IMR-90 (cell line): ENCODE data around the gene AP2B1. TPM values are rescaled to one million over a fixed set of nuclear protein-coding genes. Genes with fewer than 3 reads are reported as not detected.

ENCODE experiments used
- ATAC-seq: fragments of 200-7000 bp; cut with Tn5 transposase; 2 replicates; pipeline ENCODE4 v1.9.1; 2020; ENCODE audit warnings: low read depth, mild to moderate bottlenecking, moderate library complexity
- BruUV-seq: library from RNA; stranded (reverse); fragments of 400-500 nt; replicated peaks from 2 replicates; lab custom pipeline; 2021; lab: Mats Ljungman, UMichigan
- CTCF ChIA-PET: fragments of 300-600 bp; formaldehyde crosslinking; extraction: SDS; loops from one replicate; lab custom pipeline; 2021; ENCODE audit warnings: antibody characterized with exemption; lab: Yijun Ruan, JAX
- POLR2A ChIA-PET: fragments of 300-600 bp; sonication (Branson Sonifier 250); formaldehyde crosslinking; loops from one replicate; lab custom pipeline; 2022; ENCODE audit warnings: antibody characterized with exemption; ENCODE audit not compliant: unreplicated experiment; lab: Charles Lee
- DNase-seq: peaks from one replicate; pipeline ENCODE4 v3.0.0; 2013
- H2AFZ ChIP-seq: replicated peaks from 2 replicates; pipeline ENCODE3; 2013; ENCODE audit warnings: low read length, mild to moderate bottlenecking; ENCODE audit not compliant: poor library complexity
- H2AK5ac ChIP-seq: 2 replicates; pipeline ENCODE4 v1.6.1; 2013; ENCODE audit warnings: low read depth, low read length, inconsistent platforms
- H2AK9ac ChIP-seq: replicated peaks from 2 replicates; pipeline ENCODE3; 2013; ENCODE audit warnings: mild to moderate bottlenecking, low read depth, low read length, moderate library complexity; ENCODE audit not compliant: poor library complexity
- H2BK120ac ChIP-seq: 2 replicates; pipeline ENCODE4 v1.6.1; 2013; ENCODE audit warnings: low read depth, low read length, inconsistent platforms
- H2BK15ac ChIP-seq: 3 replicates; pipeline ENCODE4 v1.6.1; 2013; ENCODE audit warnings: low read depth, low read length, inconsistent platforms
- H2BK20ac ChIP-seq: 2 replicates; pipeline ENCODE4 v1.6.1; 2013; ENCODE audit warnings: low read depth, mild to moderate bottlenecking, inconsistent platforms, low read length, moderate library complexity
- H2BK5ac ChIP-seq: 2 replicates; pipeline ENCODE4 v1.6.1; 2013; ENCODE audit warnings: mild to moderate bottlenecking, low read depth, low read length, inconsistent platforms; ENCODE audit not compliant: poor library complexity, severe bottlenecking
- H3K14ac ChIP-seq: replicated peaks from 2 replicates; pipeline ENCODE4 v1.6.1; 2013; ENCODE audit warnings: low read depth, low read length, inconsistent platforms
- H3K18ac ChIP-seq: 2 replicates; pipeline ENCODE4 v1.6.1; 2013; ENCODE audit warnings: low read depth, low read length, control low read depth
- H3K23ac ChIP-seq: 2 replicates; pipeline ENCODE4 v1.6.1; 2013; ENCODE audit warnings: low read depth, low read length, inconsistent platforms
- H3K27ac ChIP-seq: 2 replicates; pipeline ENCODE4 v1.5.1; 2013; ENCODE audit warnings: mild to moderate bottlenecking, control low read depth, low read length; ENCODE audit not compliant: insufficient read depth
- H3K27me3 ChIP-seq: 2 replicates; pipeline ENCODE4 v1.6.1; 2013; ENCODE audit warnings: low read length; ENCODE audit not compliant: control insufficient read depth, insufficient read depth
- H3K36me3 ChIP-seq: 2 replicates; pipeline ENCODE4 v1.6.1; 2013; ENCODE audit warnings: low read length, mixed read lengths; ENCODE audit not compliant: control insufficient read depth, insufficient read depth
- H3K4ac ChIP-seq: 2 replicates; pipeline ENCODE4 v1.6.1; 2013; ENCODE audit warnings: low read depth, low read length, inconsistent platforms
- H3K4me1 ChIP-seq: 2 replicates; pipeline ENCODE4 v1.6.1; 2013; ENCODE audit warnings: low read length, mixed read lengths; ENCODE audit not compliant: control insufficient read depth, insufficient read depth
- H3K4me2 ChIP-seq: 2 replicates; pipeline ENCODE4 v1.6.1; 2013; ENCODE audit warnings: low read depth, mild to moderate bottlenecking, control low read depth, low read length, moderate library complexity
- H3K4me3 ChIP-seq: 2 replicates; pipeline ENCODE4 v1.5.1; 2013; ENCODE audit warnings: low read depth, mild to moderate bottlenecking, control low read depth, low read length, moderate library complexity; ENCODE audit not compliant: insufficient read depth
- H3K56ac ChIP-seq: 2 replicates; pipeline ENCODE4 v1.6.1; 2013; ENCODE audit warnings: low read length, inconsistent platforms; ENCODE audit not compliant: insufficient read depth; ENCODE audit errors: extremely low read depth
- H3K79me1 ChIP-seq, 2 experiments: 2 replicates each; pipeline ENCODE4 v1.6.1; 2013; ENCODE audit warnings: low read length in 2 of 2, inconsistent platforms in 1 of 2, low read depth in 1 of 2
- H3K9ac ChIP-seq: 2 replicates; pipeline ENCODE4 v1.6.1; 2013; ENCODE audit warnings: low read depth, low read length, control low read depth
- H3K9me1 ChIP-seq: 2 replicates; pipeline ENCODE4 v1.6.1; 2013; ENCODE audit warnings: low read length, inconsistent platforms; ENCODE audit not compliant: insufficient read depth
- H3K9me3 ChIP-seq: 2 replicates; pipeline ENCODE4 v1.6.1; 2013; ENCODE audit warnings: low read length; ENCODE audit not compliant: control insufficient read depth, insufficient read depth
- H4K20me1 ChIP-seq: 2 replicates; pipeline ENCODE4 v1.6.1; 2013; ENCODE audit warnings: low read length, inconsistent platforms; ENCODE audit not compliant: insufficient read depth
- H4K5ac ChIP-seq: 2 replicates; pipeline ENCODE4 v1.6.1; 2013; ENCODE audit warnings: mild to moderate bottlenecking, low read depth, low read length, control low read depth
- H4K8ac ChIP-seq, 2 experiments: 2 replicates each; pipeline ENCODE4 v1.6.1; 2013; ENCODE audit warnings: low read depth in 2 of 2, low read length in 2 of 2, control low read depth in 1 of 2, inconsistent platforms in 1 of 2
- H4K91ac ChIP-seq: 2 replicates; pipeline ENCODE4 v1.6.1; 2013; ENCODE audit warnings: low read depth, low read length, inconsistent platforms; ENCODE audit not compliant: insufficient read depth
- BHLHE40 ChIP-seq: fragments of 150-350 bp; IDR thresholded peaks from 2 replicates; pipeline ENCODE4 v1.6.1; 2016; ENCODE audit warnings: mild to moderate bottlenecking, low read depth, low read length
- CEBPB ChIP-seq: IDR thresholded peaks from 2 replicates; pipeline ENCODE4 v1.6.1; 2012; ENCODE audit warnings: low read depth, low read length, improper control_type of control experiment
- CHD1 ChIP-seq: IDR thresholded peaks from 2 replicates; pipeline ENCODE4 v1.6.1; 2012; ENCODE audit warnings: low read depth, low read length, improper control_type of control experiment
- CTCF ChIP-seq: conservative IDR thresholded peaks from 2 replicates; pipeline ENCODE4 v1.5.1; 2012; ENCODE audit warnings: mild to moderate bottlenecking, low read depth, low read length, improper control_type of control experiment
- ELK1 ChIP-seq: fragments of 150-350 bp; IDR thresholded peaks from 2 replicates; pipeline ENCODE4 v1.6.1; 2016; ENCODE audit warnings: low read depth, mild to moderate bottlenecking, low read length, moderate library complexity, borderline replicate concordance
- MAFK ChIP-seq: IDR thresholded peaks from 2 replicates; pipeline ENCODE4 v1.6.1; 2012; ENCODE audit warnings: low read depth, low read length, improper control_type of control experiment
- MAZ ChIP-seq: IDR thresholded peaks from 2 replicates; pipeline ENCODE4 v1.6.1; 2012; ENCODE audit warnings: low read depth, mild to moderate bottlenecking, low read length, improper control_type of control experiment, moderate library complexity, borderline replicate concordance
- MXI1 ChIP-seq: IDR thresholded peaks from 2 replicates; pipeline ENCODE4 v1.6.1; 2012; ENCODE audit warnings: low read depth, mild to moderate bottlenecking, low read length, moderate library complexity, borderline replicate concordance
- POLR2A ChIP-seq: IDR thresholded peaks from 2 replicates; pipeline ENCODE4 v1.6.1; 2012; ENCODE audit warnings: mild to moderate bottlenecking, low read depth, low read length
- RAD21 ChIP-seq: IDR thresholded peaks from 2 replicates; pipeline ENCODE4 v1.6.1; 2012; ENCODE audit warnings: low read length, improper control_type of control experiment
- RCOR1 ChIP-seq: IDR thresholded peaks from 2 replicates; pipeline ENCODE4 v1.6.1; 2012; ENCODE audit warnings: mild to moderate bottlenecking, low read length, improper control_type of control experiment; ENCODE audit not compliant: insufficient replicate concordance
- SMC3 ChIP-seq: fragments of 150-350 bp; IDR thresholded peaks from 2 replicates; pipeline ENCODE4 v1.6.1; 2016; ENCODE audit warnings: low read depth, mild to moderate bottlenecking, antibody characterized with exemption, low read length, moderate library complexity
- USF2 ChIP-seq: fragments of 150-350 bp; IDR thresholded peaks from 2 replicates; pipeline ENCODE4 v1.6.1; 2017; ENCODE audit warnings: mild to moderate bottlenecking, antibody characterized with exemption, low read length, low read depth
- WGBS, 2 experiments: methylation state at CpG; one replicate each; pipeline versions ENCODE4 v1.1.5 to v1.1.7; 2013; ENCODE audit warnings: missing lambda C conversion rate in 2 of 2; ENCODE audit not compliant: insufficient read length in 1 of 2; ENCODE audit errors: extremely low coverage in 2 of 2; 5-methylcytosine and 5-hydroxymethylcytosine counted together
- dilution Hi-C: fragments of 300-500 bp; cut with HindIII; formaldehyde crosslinking; loops from one replicate; pipeline ENCODE4 v1.14.3; 2018; ENCODE audit warnings: low sequenced_read_pairs; ENCODE audit not compliant: unreplicated experiment
- in situ Hi-C: fragments of 300-500 bp; cut with MboI; formaldehyde crosslinking; loops from 3 replicates; pipeline ENCODE4 v1.14.3; 2019; ENCODE audit warnings: low sequenced_read_pairs, inconsistent platforms, mixed read lengths
- intact Hi-C: fragments of 100-400 bp; cut with micrococcal nuclease; formaldehyde crosslinking; loops from 2 replicates; pipeline ENCODE4 v1.10.0; 2022
- polyA plus RNA-seq, 3 experiments: library from polyadenylated mRNA; depleted of rRNA; stranded (reverse); fragments of >200 nt; gene quantifications; 2 replicates each; pipeline ENCODE4 v1.2.3, GENCODE V29; 2012; ENCODE audit warnings: low replicate concordance in 1 of 3
- total RNA-seq: library from RNA; depleted of rRNA; stranded (reverse); fragments of >200 nt; gene quantifications from 2 replicates; pipeline ENCODE4 v1.2.3, GENCODE V29; 2012

AP2B1 gene
- total and polyA plus RNA-seq, 2 of the 4 experiments (the other 2 are of a cell fraction), result 102 to 125 TPM

GRCh38 chr17:35566968-35567367, 20.2 kb upstream of the AP2B1 start:
- peak overlapping the region; percentile 5 for H2AK9ac ChIP-seq
- peaks cover 2% of the 10 kb centered on the region for H3K27me3 ChIP-seq
- H2BK15ac ChIP-seq, result no peak overlapping the region
- no peak overlapping the region for H3K56ac ChIP-seq
- in situ Hi-C loops (no loop called here), intact Hi-C loops (no loop called here), dilution Hi-C loops (no loop called here)
- H3K18ac ChIP-seq, result no peak overlapping the region
- ChIA-PET POLR2A (no interaction called here), CTCF (interaction anchor here (0.6 kb wide), 1 partner anchor 22 kb away, joined by 4 read pairs; no protein-coding TSS in a partner anchor)
- H4K91ac ChIP-seq, result no peak overlapping the region
- H4K5ac ChIP-seq, result 0 out of 2 replicates have a peak overlapping the region, but pooled peaks have one; percentile 67
- no peaks in the 10 kb centered on the region for H3K36me3 ChIP-seq
- 78 to 100% methylated on average over 1 to 7 of the region's 11 CpGs for WGBS, 2 experiments
- H3K9me3 ChIP-seq, result no peaks in the 10 kb centered on the region
- 0 out of 2 replicates have a peak overlapping the region, but pooled peaks have one; percentile 78 for H3K4me3 ChIP-seq
- no peak overlapping the region for H3K14ac ChIP-seq
- no peaks in the 10 kb centered on the region for H4K20me1 ChIP-seq
- DNase-seq (no peak), ATAC-seq (no peak)
- no peak overlapping the region for H2AK5ac ChIP-seq
- H2AFZ ChIP-seq, result peak overlapping the region; percentile 62
- peak overlapping the region; percentile 51; the same call in 1 of the 2 replicates for H3K4me2 ChIP-seq
- H3K9ac ChIP-seq, result no peak overlapping the region
- no peak for TF ChIP-seq MAZ
- TF ChIP-seq USF2, result no peak
- TF ChIP-seq CEBPB, result no peak
- TF ChIP-seq SMC3, result no peak
- no peak for TF ChIP-seq BHLHE40
- TF ChIP-seq MXI1, result no peak
- TF ChIP-seq POLR2A, result no peak
- no peak for TF ChIP-seq CTCF
- no peak for TF ChIP-seq MAFK
- no peak for TF ChIP-seq RCOR1
- no peak for TF ChIP-seq ELK1
- TF ChIP-seq RAD21, result no peak
- no peak for TF ChIP-seq CHD1
- peaks cover 13 to 24% of the 10 kb centered on the region in 2 experiments for H3K79me1 ChIP-seq
- H2BK5ac ChIP-seq, result no peak overlapping the region
- no peak overlapping the region for H3K4ac ChIP-seq
- peak overlapping the region; percentile 95 to 96; a peak in 2 of 4 replicates for H4K8ac ChIP-seq
- no peak overlapping the region for H2BK20ac ChIP-seq
- no peak overlapping the region for H2BK120ac ChIP-seq
- H3K27ac ChIP-seq, result no peak overlapping the region
- no peak overlapping the region for H3K23ac ChIP-seq
- BruUV-seq, result no TSS peak
- H3K4me1 ChIP-seq, result peaks cover 2% of the 10 kb centered on the region; the same call in 1 of the 2 replicates
- peaks cover 3% of the 10 kb centered on the region; the same call in 1 of the 2 replicates for H3K9me1 ChIP-seq
